ENCODE measurements around the gene HRAS.
"Not testable (repeated sequence)": the region's sequence is repeated elsewhere in the genome, so short reads cannot be mapped to it uniquely, and the experiment has no call there.

HRAS gene

GRCh38 chr11:529728-530411 lies 5.5 kb downstream of the HRAS start:
- WGBS, 2 experiments (ENCODE audit: insufficient coverage in 2 of 2): 90 to 93% methylated on average over 15 to 18 of the region's 18 CpGs
- peaks cover 3% of the 10 kb centered on the region for H3K4me1 ChIP-seq (ENCODE audit: control insufficient read depth, insufficient read depth, low read length, poor library complexity, severe bottlenecking)
- peaks cover 35% of the 10 kb centered on the region for H3K36me3 ChIP-seq (ENCODE audit: control insufficient read depth, insufficient read depth, low read length)
- no peaks in the 10 kb centered on the region for H3K9me3 ChIP-seq (ENCODE audit: control insufficient read depth, low read length)
- H3K4me3 ChIP-seq (ENCODE audit: extremely low read depth, insufficient read depth, low read length, poor library complexity, severe bottlenecking): no peak overlapping the region
- no peak overlapping the region for H3K27ac ChIP-seq (ENCODE audit: low read depth, low read length, severe bottlenecking)

GRCh38 chr11:528815-529727 lies 6.3 kb downstream of the HRAS start:
- peaks cover under 1% of the 10 kb centered on the region for H3K4me1 ChIP-seq (ENCODE audit: control insufficient read depth, insufficient read depth, low read length, poor library complexity, severe bottlenecking)
- peaks cover 32% of the 10 kb centered on the region for H3K36me3 ChIP-seq (ENCODE audit: control insufficient read depth, insufficient read depth, low read length)
- H3K4me3 ChIP-seq (ENCODE audit: extremely low read depth, insufficient read depth, low read length, poor library complexity, severe bottlenecking): no peak overlapping the region
- no peaks in the 10 kb centered on the region for H3K9me3 ChIP-seq (ENCODE audit: control insufficient read depth, low read length)
- H3K27ac ChIP-seq (ENCODE audit: low read depth, low read length, severe bottlenecking): no peak overlapping the region
- WGBS, 2 experiments (ENCODE audit: insufficient coverage in 2 of 2): 91 to 92% methylated on average over 24 to 27 of the region's 29 CpGs

GRCh38 chr11:528166-528814 lies 7.1 kb downstream of the HRAS start:
- Histone ChIP-seq H3K4me3 (ENCODE audit: extremely low read depth, insufficient read depth, low read length, poor library complexity, severe bottlenecking) (no peak overlapping the region), H3K4me1 (ENCODE audit: control insufficient read depth, insufficient read depth, low read length, poor library complexity, severe bottlenecking) (no peaks in the 10 kb centered on the region), H3K36me3 (ENCODE audit: control insufficient read depth, insufficient read depth, low read length) (peaks cover 24% of the 10 kb centered on the region), H3K9me3 (ENCODE audit: control insufficient read depth, low read length) (no peaks in the 10 kb centered on the region), H3K27ac (ENCODE audit: low read depth, low read length, severe bottlenecking) (no peak overlapping the region)
- WGBS, 2 experiments (ENCODE audit: insufficient coverage in 2 of 2): 89 to 92% methylated on average over 28 to 29 of the region's 30 CpGs

GRCh38 chr11:526192-526591 lies 9.2 kb downstream of the HRAS start:
- Histone ChIP-seq H3K27ac (ENCODE audit: low read depth, low read length, severe bottlenecking) (no peak overlapping the region), H3K36me3 (ENCODE audit: control insufficient read depth, insufficient read depth, low read length) (peaks cover 3% of the 10 kb centered on the region), H3K4me1 (ENCODE audit: control insufficient read depth, insufficient read depth, low read length, poor library complexity, severe bottlenecking) (no peaks in the 10 kb centered on the region), H3K9me3 (ENCODE audit: control insufficient read depth, low read length) (no peaks in the 10 kb centered on the region), H3K4me3 (ENCODE audit: extremely low read depth, insufficient read depth, low read length, poor library complexity, severe bottlenecking) (no peak overlapping the region)
- WGBS, 2 experiments (ENCODE audit: insufficient coverage in 2 of 2): 82 to 85% methylated on average over 13 to 16 of the region's 17 CpGs

- no peaks in the 10 kb centered on the region for H3K4me1 ChIP-seq (ENCODE audit: control insufficient read depth, insufficient read depth, low read length, poor library complexity, severe bottlenecking)
- no peak overlapping the region for H3K4me3 ChIP-seq (ENCODE audit: extremely low read depth, insufficient read depth, low read length, poor library complexity, severe bottlenecking)
- 94 to 95% methylated on average over 5 to 8 of the region's 10 CpGs for WGBS, 2 experiments (ENCODE audit: insufficient coverage in 2 of 2)
- H3K36me3 ChIP-seq (ENCODE audit: control insufficient read depth, insufficient read depth, low read length): no peaks in the 10 kb centered on the region
- peaks cover 12% of the 10 kb centered on the region for H3K9me3 ChIP-seq (ENCODE audit: control insufficient read depth, low read length)
- H3K27ac ChIP-seq (ENCODE audit: low read depth, low read length, severe bottlenecking): no peak overlapping the region
Measured at GRCh38 chr11:521177-521688, 14.1 kb downstream of the HRAS start.

GRCh38 chr11:520428-521176 lies 14.8 kb downstream of the HRAS start:
- Histone ChIP-seq H3K9me3 (ENCODE audit: control insufficient read depth, low read length) (peaks cover 12% of the 10 kb centered on the region), H3K27ac (ENCODE audit: low read depth, low read length, severe bottlenecking) (no peak overlapping the region), H3K4me3 (ENCODE audit: extremely low read depth, insufficient read depth, low read length, poor library complexity, severe bottlenecking) (no peak overlapping the region), H3K36me3 (ENCODE audit: control insufficient read depth, insufficient read depth, low read length) (no peaks in the 10 kb centered on the region), H3K4me1 (ENCODE audit: control insufficient read depth, insufficient read depth, low read length, poor library complexity, severe bottlenecking) (no peaks in the 10 kb centered on the region)
- WGBS, 2 experiments (ENCODE audit: insufficient coverage in 2 of 2): 94% methylated on average over 34 to 37 of the region's 39 CpGs

GRCh38 chr11:518463-519202 lies 16.7 kb downstream of the HRAS start:
- Histone ChIP-seq H3K4me1 (ENCODE audit: control insufficient read depth, insufficient read depth, low read length, poor library complexity, severe bottlenecking) (no peaks in the 10 kb centered on the region), H3K4me3 (ENCODE audit: extremely low read depth, insufficient read depth, low read length, poor library complexity, severe bottlenecking) (no peak overlapping the region), H3K27ac (ENCODE audit: low read depth, low read length, severe bottlenecking) (no peak overlapping the region), H3K36me3 (ENCODE audit: control insufficient read depth, insufficient read depth, low read length) (peaks cover 18% of the 10 kb centered on the region), H3K9me3 (ENCODE audit: control insufficient read depth, low read length) (peaks cover 12% of the 10 kb centered on the region)
- WGBS, 2 experiments (ENCODE audit: insufficient coverage in 2 of 2): 41 to 42% methylated on average over 69 of the region's 74 CpGs

GRCh38 chr11:516918-517685 lies 18.3 kb downstream of the HRAS start:
- Histone ChIP-seq H3K9me3 (ENCODE audit: control insufficient read depth, low read length) (peaks cover 12% of the 10 kb centered on the region), H3K36me3 (ENCODE audit: control insufficient read depth, insufficient read depth, low read length) (peaks cover 30% of the 10 kb centered on the region)
- H3K4me1 ChIP-seq (ENCODE audit: control insufficient read depth, insufficient read depth, low read length, poor library complexity, severe bottlenecking); H3K4me3 ChIP-seq (ENCODE audit: extremely low read depth, insufficient read depth, low read length, poor library complexity, severe bottlenecking); H3K27ac ChIP-seq (ENCODE audit: low read depth, low read length, severe bottlenecking): not testable (repeated sequence)
- WGBS, 2 experiments (ENCODE audit: insufficient coverage in 2 of 2): 96 to 98% methylated on average over 35 to 39 of the region's 43 CpGs

- no peak overlapping the region for H3K27ac ChIP-seq (ENCODE audit: low read depth, low read length, severe bottlenecking)
Measured at GRCh38 chr11:516400-516799, 19.0 kb downstream of the HRAS start.

More at GRCh38 chr11:516400-516799, 19.0 kb downstream of the HRAS start:
- Histone ChIP-seq H3K4me1 (ENCODE audit: control insufficient read depth, insufficient read depth, low read length, poor library complexity, severe bottlenecking) (no peaks in the 10 kb centered on the region), H3K36me3 (ENCODE audit: control insufficient read depth, insufficient read depth, low read length) (peaks cover 33% of the 10 kb centered on the region), H3K4me3 (ENCODE audit: extremely low read depth, insufficient read depth, low read length, poor library complexity, severe bottlenecking) (no peak overlapping the region), H3K9me3 (ENCODE audit: control insufficient read depth, low read length) (peaks cover 12% of the 10 kb centered on the region)
- 83% methylated on average over 4 of the region's 4 CpGs; no CpG with 5 or more reads in 1 of the 2 experiments for WGBS, 2 experiments (ENCODE audit: insufficient coverage in 2 of 2)

Data from mesodermal cell (in vitro differentiated cells).